KMS-11 (cell line): ENCODE measurements around the gene BRSK1.
A peak's percentile ranks its signal among the peaks of the same experiment; 100 is the strongest.

Source experiments
- H2AFZ ChIP-seq: fragments of 200-600 bp; sonication (generic); 2 replicates; pipeline ENCODE4 v1.6.1; 2016; ENCODE audit warnings: antibody characterized with exemption, mixed run types, low read depth
- H3K27ac ChIP-seq: fragments of 200-600 bp; sonication (generic); 2 replicates; pipeline ENCODE4 v1.6.1; 2016; ENCODE audit warnings: mild to moderate bottlenecking, mixed run types
- H3K27me3 ChIP-seq: fragments of 200-600 bp; sonication (generic); 2 replicates; pipeline ENCODE4 v1.6.1; 2017; ENCODE audit warnings: mild to moderate bottlenecking, low read depth, mixed run types, moderate library complexity; ENCODE audit not compliant: insufficient read depth
- H3K36me3 ChIP-seq: fragments of 200-600 bp; sonication (generic); 2 replicates; pipeline ENCODE4 v1.6.1; 2017; ENCODE audit warnings: mild to moderate bottlenecking, mixed run types; ENCODE audit not compliant: insufficient read depth
- H3K4me1 ChIP-seq: fragments of 200-600 bp; sonication (generic); 2 replicates; pipeline ENCODE4 v1.6.1; 2016; ENCODE audit warnings: mild to moderate bottlenecking, low read depth, mixed run types; ENCODE audit not compliant: poor library complexity, severe bottlenecking
- H3K4me2 ChIP-seq: fragments of 200-600 bp; sonication (generic); 2 replicates; pipeline ENCODE4 v1.7.0; 2016; ENCODE audit warnings: mild to moderate bottlenecking, mixed run types
- H3K4me3 ChIP-seq: fragments of 200-600 bp; sonication (generic); IDR thresholded peaks from 2 replicates; pipeline ENCODE4 v1.6.1; 2017; ENCODE audit warnings: low read depth, low read length, mixed read lengths; ENCODE audit not compliant: insufficient read depth
- H3K79me2 ChIP-seq: fragments of 200-600 bp; sonication (generic); 2 replicates; pipeline ENCODE4 v1.6.1; 2016; ENCODE audit warnings: low read depth, mixed run types; ENCODE audit not compliant: insufficient read depth
- H3K9ac ChIP-seq: fragments of 200-600 bp; sonication (generic); 2 replicates; pipeline ENCODE4 v1.6.1; 2016; ENCODE audit warnings: mild to moderate bottlenecking, mixed run types
- H4K20me1 ChIP-seq: fragments of 200-600 bp; sonication (generic); 2 replicates; pipeline ENCODE4 v1.6.1; 2016; ENCODE audit warnings: mild to moderate bottlenecking, mixed run types; ENCODE audit not compliant: insufficient read depth
- TF ChIP-seq, protein P1 (sequence below): fragments of 200-600 bp; sonication (generic); conservative IDR thresholded peaks from 2 replicates; pipeline ENCODE4 v1.6.1; 2017; ENCODE audit warnings: low read depth, mild to moderate bottlenecking, antibody characterized with exemption, low read length, moderate library complexity, mixed read lengths

BRSK1 gene

GRCh38 chr19:55255618-55256423 lies 28.0 kb upstream of the BRSK1 start:
- Histone ChIP-seq H3K4me3 (no peak overlapping the region), H2AFZ (no peak overlapping the region), H3K9ac (no peak overlapping the region), H3K36me3 (no peaks in the 10 kb centered on the region), H3K4me1 (peaks cover 31% of the 10 kb centered on the region), H3K4me2 (peak overlapping the region; percentile 98; the same call in 1 of the 2 replicates), H3K27ac (no peak overlapping the region), H3K79me2 (peaks cover 74% of the 10 kb centered on the region), H4K20me1 (peaks cover 26% of the 10 kb centered on the region), H3K27me3 (no peaks in the 10 kb centered on the region)
- TF ChIP-seq, protein P1, sequence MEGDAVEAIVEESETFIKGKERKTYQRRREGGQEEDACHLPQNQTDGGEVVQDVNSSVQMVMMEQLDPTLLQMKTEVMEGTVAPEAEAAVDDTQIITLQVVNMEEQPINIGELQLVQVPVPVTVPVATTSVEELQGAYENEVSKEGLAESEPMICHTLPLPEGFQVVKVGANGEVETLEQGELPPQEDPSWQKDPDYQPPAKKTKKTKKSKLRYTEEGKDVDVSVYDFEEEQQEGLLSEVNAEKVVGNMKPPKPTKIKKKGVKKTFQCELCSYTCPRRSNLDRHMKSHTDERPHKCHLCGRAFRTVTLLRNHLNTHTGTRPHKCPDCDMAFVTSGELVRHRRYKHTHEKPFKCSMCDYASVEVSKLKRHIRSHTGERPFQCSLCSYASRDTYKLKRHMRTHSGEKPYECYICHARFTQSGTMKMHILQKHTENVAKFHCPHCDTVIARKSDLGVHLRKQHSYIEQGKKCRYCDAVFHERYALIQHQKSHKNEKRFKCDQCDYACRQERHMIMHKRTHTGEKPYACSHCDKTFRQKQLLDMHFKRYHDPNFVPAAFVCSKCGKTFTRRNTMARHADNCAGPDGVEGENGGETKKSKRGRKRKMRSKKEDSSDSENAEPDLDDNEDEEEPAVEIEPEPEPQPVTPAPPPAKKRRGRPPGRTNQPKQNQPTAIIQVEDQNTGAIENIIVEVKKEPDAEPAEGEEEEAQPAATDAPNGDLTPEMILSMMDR, result no peak

DNA sequence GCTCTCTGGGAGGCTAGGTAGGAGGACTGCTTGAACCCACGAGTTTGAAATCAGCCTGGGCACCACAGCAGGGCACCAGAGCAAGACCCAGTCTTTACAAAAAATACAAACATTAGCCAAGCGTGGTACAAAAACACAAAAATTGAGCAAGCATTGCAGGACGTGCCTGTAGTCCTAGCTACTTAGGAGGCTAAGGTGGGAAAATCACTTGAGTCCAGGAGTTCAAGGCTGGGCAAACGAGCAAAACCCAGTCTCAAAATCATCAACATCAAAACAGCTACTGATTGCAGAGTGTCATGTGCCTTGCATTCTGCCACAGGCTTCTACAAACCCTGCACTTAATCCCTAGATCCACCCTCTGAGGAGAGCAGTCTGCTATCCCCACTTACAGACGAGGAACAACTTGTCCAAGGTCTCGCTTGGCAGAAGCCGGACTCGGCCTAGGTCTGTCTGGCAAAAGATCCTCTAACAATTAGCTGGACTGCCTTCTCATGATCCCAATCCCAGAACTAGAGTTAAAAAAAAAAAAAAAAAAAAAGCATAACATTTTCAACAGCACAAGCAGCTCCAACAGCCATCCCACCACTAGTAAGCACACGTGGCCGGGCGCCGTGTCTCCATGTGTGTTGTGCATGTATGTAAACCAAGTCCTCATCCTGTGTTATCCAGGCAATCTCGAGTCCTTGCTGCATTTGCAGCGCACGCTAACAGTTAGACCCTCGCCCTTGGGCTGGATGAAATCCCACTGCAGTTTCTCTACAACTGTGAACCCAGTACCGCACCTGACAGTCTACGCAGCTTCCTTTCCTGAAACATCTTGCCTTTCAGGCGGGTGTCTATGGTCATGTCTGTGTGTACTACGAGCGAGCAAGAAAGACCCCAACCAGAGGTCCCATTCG lies 27.0 kb upstream of the BRSK1 start:
- H3K36me3 ChIP-seq, result no peaks in the 10 kb centered on the region
- H3K9ac ChIP-seq, result no peak overlapping the region

GRCh38 chr19:55257461-55258420 lies 26.1 kb upstream of the BRSK1 start:
- peaks cover 55% of the 10 kb centered on the region for H3K79me2 ChIP-seq
- TF ChIP-seq, protein P1, result no peak
- peaks cover 22% of the 10 kb centered on the region for H4K20me1 ChIP-seq
- no peak overlapping the region for H3K4me3 ChIP-seq
- H3K9ac ChIP-seq, result peak overlapping the region; percentile 78; the same call in 1 of the 2 replicates
- peaks cover 31% of the 10 kb centered on the region for H3K4me1 ChIP-seq
- H2AFZ ChIP-seq, result no peak overlapping the region
- no peaks in the 10 kb centered on the region for H3K27me3 ChIP-seq
- H3K4me2 ChIP-seq, result peak overlapping the region; percentile 98
- H3K36me3 ChIP-seq, result no peaks in the 10 kb centered on the region
- no peak overlapping the region; the same call in 1 of the 2 replicates for H3K27ac ChIP-seq

More for the DNA sequence above, 27.0 kb upstream of the BRSK1 start:
- Histone ChIP-seq H3K27me3 (no peaks in the 10 kb centered on the region), H3K27ac (no peak overlapping the region), H2AFZ (no peak overlapping the region), H3K4me3 (no peak overlapping the region), H3K4me1 (peaks cover 31% of the 10 kb centered on the region), H3K79me2 (peaks cover 64% of the 10 kb centered on the region), H3K4me2 (peak overlapping the region; percentile 98), H4K20me1 (peaks cover 26% of the 10 kb centered on the region)
- TF ChIP-seq, protein P1, result no peak

- Histone ChIP-seq H3K4me1 (peaks cover 31% of the 10 kb centered on the region), H3K27ac (peak overlapping the region; percentile 40), H3K36me3 (no peaks in the 10 kb centered on the region), H3K9ac (peak overlapping the region; percentile 78), H3K4me3 (no peak overlapping the region), H4K20me1 (peaks cover 16% of the 10 kb centered on the region), H2AFZ (peak overlapping the region; percentile 39; the same call in 1 of the 2 replicates), H3K27me3 (no peaks in the 10 kb centered on the region), H3K4me2 (peak overlapping the region; percentile 25; the same call in 1 of the 2 replicates), H3K79me2 (peaks cover 48% of the 10 kb centered on the region)
- TF ChIP-seq, protein P1, result no peak
Observed at GRCh38 chr19:55258476-55258827, 25.3 kb upstream of the BRSK1 start.
